HCT116 (cell line): ENCODE data around the gene IRF4. TPM values are rescaled to one million over a fixed set of nuclear protein-coding genes. Genes with fewer than 3 reads are reported as not detected.

ENCODE experiments used
- ATAC-seq: fragments of 200-7000 bp; cut with Tn5 transposase; 2 replicates; pipeline ENCODE4 v1.9.1; 2020; ENCODE audit warnings: mild to moderate bottlenecking, moderate library complexity
- BruUV-seq: library from RNA; stranded (reverse); fragments of 400-500 nt; replicated peaks from 2 replicates; lab custom pipeline; 2021; lab: Mats Ljungman, UMichigan
- CTCF ChIA-PET: fragments of 300-600 bp; sonication (Branson Sonifier 250); formaldehyde crosslinking; loops from one replicate; lab custom pipeline; 2021; ENCODE audit warnings: antibody characterized with exemption; lab: Charles Lee
- POLR2A ChIA-PET: fragments of 300-600, 350-600 bp; sonication (Branson Sonifier 250); formaldehyde crosslinking; loops from one replicate; lab custom pipeline; 2021; ENCODE audit warnings: antibody characterized with exemption; lab: Charles Lee
- RAD21 ChIA-PET, 2 experiments: fragments of 300-600 bp; sonication (Branson Sonifier 250); formaldehyde crosslinking; loops; one replicate each; lab custom pipeline; 2023; ENCODE audit warnings: low total read pairs in 2 of 2; ENCODE audit not compliant: uncharacterized antibody in 2 of 2, unreplicated experiment in 2 of 2, low non-redundant PET in 1 of 2; lab: Charles Lee
- DNase-seq: peaks from one replicate; pipeline ENCODE4 v3.0.0-alpha.2; 2010; ENCODE audit warnings: low read depth, low spot score
- H2AFZ ChIP-seq: fragments of 200-600 bp; shearing (Covaris generic), sonication (generic); 2 replicates; pipeline ENCODE4 v1.6.1; 2017; ENCODE audit warnings: low read depth, mixed run types, mixed read lengths, antibody characterized with exemption, low read length; ENCODE audit not compliant: poor library complexity, severe bottlenecking
- H3K27ac ChIP-seq: 2 replicates; pipeline ENCODE4 v1.5.1; 2012; ENCODE audit warnings: low read depth, low read length
- H3K27me3 ChIP-seq: fragments of 200-600 bp; sonication (generic); 2 replicates; pipeline ENCODE4 v1.6.1; 2016; ENCODE audit warnings: mixed run types, low read length, mixed read lengths; ENCODE audit not compliant: insufficient read depth
- H3K36me3 ChIP-seq, 2 experiments: fragments of 200-500 bp in 1 of 2; fragments of 200-600 bp in 1 of 2; sonication (Bioruptor generic) in 1 of 2; sonication (generic) in 1 of 2; 2 replicates each; pipeline versions ENCODE4 v1.5.1 to v1.6.1; 2014 to 2016; ENCODE audit warnings: low read length in 2 of 2, inconsistent platforms in 1 of 2, mixed read lengths in 1 of 2, mixed run types in 1 of 2; ENCODE audit not compliant: insufficient read depth in 2 of 2, control insufficient read depth in 1 of 2
- H3K4me1 ChIP-seq, 2 experiments: fragments of 200-600 bp in 1 of 2; sonication (generic) in 1 of 2; 2 replicates each; pipeline versions ENCODE4 v1.5.1 to v1.6.1; 2012 to 2017; ENCODE audit warnings: low read length in 2 of 2, inconsistent platforms in 1 of 2, mild to moderate bottlenecking in 1 of 2, mixed read lengths in 1 of 2, mixed run types in 1 of 2, moderate library complexity in 1 of 2; ENCODE audit not compliant: insufficient read depth in 2 of 2, control insufficient read depth in 1 of 2
- H3K4me2 ChIP-seq: fragments of 200-600 bp; sonication (generic); 2 replicates; pipeline ENCODE4 v1.6.1; 2017; ENCODE audit warnings: mixed run types, low read length, mixed read lengths
- H3K4me3 ChIP-seq, 2 experiments: fragments of 200-600 bp in 1 of 2; sonication (generic) in 1 of 2; replicated peaks in 1 of 2; 2 replicates each; pipeline ENCODE4 v1.5.1; 2011 to 2016; ENCODE audit warnings: low read length in 2 of 2, control low read depth in 1 of 2, low read depth in 1 of 2, mild to moderate bottlenecking in 1 of 2, mixed read lengths in 1 of 2, mixed run types in 1 of 2
- H3K79me2 ChIP-seq: fragments of 200-600 bp; sonication (generic); 2 replicates; pipeline ENCODE4 v1.6.1; 2017; ENCODE audit warnings: mild to moderate bottlenecking, mixed run types, low read length, moderate library complexity, mixed read lengths; ENCODE audit not compliant: insufficient read depth
- H3K9ac ChIP-seq: fragments of 200-600 bp; sonication (generic); 2 replicates; pipeline ENCODE4 v1.6.1; 2016; ENCODE audit warnings: low read length, mixed read lengths
- H3K9me2 ChIP-seq: fragments of 200-600 bp; sonication (generic), shearing (Covaris generic); 2 replicates; pipeline ENCODE4 v1.6.1; 2017; ENCODE audit warnings: mixed run types, mild to moderate bottlenecking, moderate library complexity; ENCODE audit not compliant: insufficient read depth
- H3K9me3 ChIP-seq, 2 experiments: fragments of 200-500 bp in 1 of 2; fragments of 200-600 bp in 1 of 2; sonication (Bioruptor generic) in 1 of 2; sonication (generic) in 1 of 2; 2 replicates each; pipeline ENCODE4 v1.6.1; 2014 to 2017; ENCODE audit warnings: low read length in 2 of 2, mixed read lengths in 2 of 2, inconsistent platforms in 1 of 2, low read depth in 1 of 2, mild to moderate bottlenecking in 1 of 2, mixed run types in 1 of 2, moderate library complexity in 1 of 2; ENCODE audit not compliant: control insufficient read depth in 1 of 2, insufficient read depth in 1 of 2
- H4K20me1 ChIP-seq: fragments of 200-600 bp; sonication (generic), shearing (Covaris generic); 2 replicates; pipeline ENCODE4 v1.6.1; 2017; ENCODE audit warnings: mixed run types, mild to moderate bottlenecking, moderate library complexity; ENCODE audit not compliant: insufficient read depth
- CEBPB ChIP-seq: IDR thresholded peaks from 2 replicates; pipeline ENCODE4 v1.6.1; 2012; ENCODE audit warnings: low read depth
- CTCF ChIP-seq, 3 experiments: fragments of 200-600 bp in 1 of 3; sonication (generic) in 1 of 3; IDR thresholded peaks in 2 of 3; conservative IDR thresholded peaks in 1 of 3; 2 replicates each; pipeline ENCODE4 v1.5.1; 2012 to 2017; ENCODE audit warnings: low read depth in 2 of 3, low read length in 2 of 3, antibody characterized with exemption in 1 of 3, borderline replicate concordance in 1 of 3, control low read depth in 1 of 3, mild to moderate bottlenecking in 1 of 3, mixed read lengths in 1 of 3, mixed run types in 1 of 3, moderate library complexity in 1 of 3; ENCODE audit not compliant: insufficient read depth in 1 of 3
- EGR1 ChIP-seq: IDR thresholded peaks from 2 replicates; pipeline ENCODE4 v1.6.1; 2012; ENCODE audit warnings: low read depth
- ELF1 ChIP-seq: IDR thresholded peaks from 2 replicates; pipeline ENCODE4 v1.6.1; 2012; ENCODE audit warnings: low read depth, borderline replicate concordance
- MAX ChIP-seq: IDR thresholded peaks from 2 replicates; pipeline ENCODE4 v1.6.1; 2012
- POLR2A ChIP-seq: IDR thresholded peaks from 2 replicates; pipeline ENCODE4 v1.7.0; 2011; ENCODE audit warnings: borderline replicate concordance; ENCODE audit not compliant: insufficient read depth, insufficient read length; ENCODE audit errors: extremely low read depth
- RAD21 ChIP-seq: IDR thresholded peaks from 2 replicates; pipeline ENCODE4 v1.6.1; 2012; ENCODE audit warnings: low read depth, mild to moderate bottlenecking
- SRF ChIP-seq: IDR thresholded peaks from 2 replicates; pipeline ENCODE4 v1.6.1; 2012; ENCODE audit warnings: low read depth
- TCF7L2 ChIP-seq: IDR thresholded peaks from 2 replicates; pipeline ENCODE4 v1.7.0; 2011; ENCODE audit warnings: borderline replicate concordance, inconsistent platforms; ENCODE audit not compliant: insufficient read depth, insufficient read length; ENCODE audit errors: extremely low read depth
- ZFX ChIP-seq: fragments of 450-650 bp; IDR thresholded peaks from 2 replicates; pipeline ENCODE4 v1.6.1; 2017
- ZNF274 ChIP-seq: fragments of 200-500 bp; sonication (Bioruptor generic); IDR thresholded peaks from 2 replicates; pipeline ENCODE4 v1.6.1; 2014; ENCODE audit warnings: mild to moderate bottlenecking, low read depth, low read length, inconsistent platforms
- intact Hi-C: fragments of 100-400 bp; cut with micrococcal nuclease; formaldehyde crosslinking; loops from 2 replicates; pipeline ENCODE4 v1.10.0; 2022
- total RNA-seq: library from RNA; stranded (reverse); gene quantifications from one replicate; pipeline ENCODE4 v1.2.1, GENCODE V29; 2021; ENCODE audit not compliant: unreplicated experiment

IRF4 gene
- total RNA-seq, 1 experiment from 2014 or later, result 1.2 TPM

GRCh38 chr6:438634-439170 is 47.1 kb downstream of the IRF4 start:
- H3K4me1 ChIP-seq, result peaks cover 12 to 33% of the 10 kb centered on the region in 2 experiments
- POLR2A ChIA-PET, result no interaction called here
- TF ChIP-seq POLR2A, result no peak
- TF ChIP-seq ELF1, result no peak
- TF ChIP-seq CEBPB, result no peak
- TF ChIP-seq TCF7L2, result no peak
- TF ChIP-seq SRF, result no peak
- TF ChIP-seq RAD21, result no peak
- no peak for TF ChIP-seq EGR1
- no peak for TF ChIP-seq MAX
- TF ChIP-seq ZFX, result no peak
- TF ChIP-seq CTCF (IDR thresholded peaks at IDR 0.05 in 2 of 3, conservative IDR thresholded peaks at IDR 0.05 in 1 of 3; ENCODE audit: borderline replicate concordance in 1 of 3, insufficient read depth in 1 of 3, low read depth in 2 of 3, low read length in 2 of 3), result no peak
- TF ChIP-seq ZNF274, result no peak
- RAD21 ChIA-PET, result no interaction called here
- no peaks in the 10 kb centered on the region for H3K79me2 ChIP-seq
- H3K27ac ChIP-seq, result no peak overlapping the region
- no peaks in the 10 kb centered on the region for H3K36me3 ChIP-seq
- no peaks in the 10 kb centered on the region for H4K20me1 ChIP-seq
- H2AFZ ChIP-seq, result no peak overlapping the region
- no peaks in the 10 kb centered on the region for H3K9me2 ChIP-seq
- no peak for ATAC-seq
- no TSS peak for BruUV-seq
- intact Hi-C loops, result no loop called here
- no peak overlapping the region for H3K9ac ChIP-seq
- CTCF ChIA-PET, result no interaction called here
- no peak for DNase-seq
- H3K4me2 ChIP-seq, result no peak overlapping the region
- H3K4me3 ChIP-seq, result no peak overlapping the region
- H3K27me3 ChIP-seq, result no peaks in the 10 kb centered on the region
- H3K9me3 ChIP-seq, result no peaks in the 10 kb centered on the region
